Activated naive CD8-positive, alpha-beta T cell treated with anti-CD3 and anti-CD28 coated beads for 36 hours (primary cell): ENCODE measurements around the gene REX1BD. TPM values are rescaled to one million over a fixed set of nuclear protein-coding genes. Genes with fewer than 3 reads are reported as not detected.

Experiments
- DNase-seq: peaks from one replicate; pipeline ENCODE4 v3.0.0; 2021
- H3K27ac Mint-ChIP-seq: one replicate; pipeline ENCODE4 v1.8.0; 2022; ENCODE audit warnings: mild to moderate bottlenecking, moderate library complexity, mixed read lengths
- H3K27me3 Mint-ChIP-seq: one replicate; pipeline ENCODE4 v1.8.0; 2022; ENCODE audit warnings: mild to moderate bottlenecking, mixed read lengths
- H3K36me3 Mint-ChIP-seq: one replicate; pipeline ENCODE4 v1.8.0; 2021; ENCODE audit warnings: mild to moderate bottlenecking, mixed read lengths
- H3K4me1 Mint-ChIP-seq: one replicate; pipeline ENCODE4 v1.8.0; 2021; ENCODE audit warnings: mixed read lengths
- H3K4me3 Mint-ChIP-seq: one replicate; pipeline ENCODE4 v1.8.0; 2022; ENCODE audit warnings: mild to moderate bottlenecking, moderate library complexity, mixed read lengths
- H3K9me3 Mint-ChIP-seq: one replicate; pipeline ENCODE4 v1.8.0; 2022; ENCODE audit warnings: mixed read lengths
- total RNA-seq, 2 experiments: library from RNA; stranded (reverse); gene quantifications; one replicate each; pipeline ENCODE4 v1.2.3, GENCODE V29; 2021

REX1BD gene
- total RNA-seq, 2 experiments from 2014 or later = 71.6 to 74.7 TPM

DNA sequence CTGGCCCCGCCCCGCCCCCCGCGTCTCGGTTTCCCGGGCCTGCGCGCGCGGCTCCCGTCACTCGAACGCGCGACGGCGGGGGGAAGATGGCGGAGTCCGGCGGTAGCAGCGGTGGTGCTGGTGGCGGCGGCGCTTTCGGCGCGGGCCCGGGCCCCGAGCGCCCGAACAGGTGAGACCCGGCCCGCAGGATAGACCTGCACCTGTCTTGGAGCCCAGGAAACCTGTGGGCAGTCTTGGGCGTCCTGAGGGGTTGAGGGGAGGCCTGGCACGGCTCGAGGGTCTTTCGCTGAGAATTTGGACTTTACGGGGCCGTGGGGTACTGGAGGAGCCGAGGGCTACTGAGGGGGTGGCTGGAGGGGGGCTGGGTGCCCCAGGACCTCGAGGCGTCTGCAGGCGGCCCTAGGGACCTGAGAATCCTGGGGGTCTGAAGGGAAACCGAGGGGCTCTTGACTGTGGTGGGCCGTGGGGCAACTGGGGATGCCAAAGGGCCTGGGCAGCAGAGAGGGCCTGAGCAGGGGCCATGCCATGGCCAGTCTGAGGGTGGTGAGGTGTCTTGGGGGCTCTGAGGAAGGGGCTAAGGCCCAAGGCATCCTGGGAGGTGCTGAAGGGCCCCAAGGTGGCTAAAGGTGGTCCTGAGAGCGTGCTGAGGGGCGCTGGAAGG, 48.5 kb downstream of the REX1BD start, which contains the start of gene KLHL26:
TSS of gene KLHL26 (plus strand) at position 60 of the 661 bp plus-strand sequence. CDS start at position 87, 27 bp downstream.
- Mint-ChIP-seq H3K36me3 (no peaks in the 10 kb centered on the region), H3K4me3 (peak within 1 kb of the TSS; percentile 89), H3K4me1 (peaks cover 18% of the 10 kb centered on the region), H3K27me3 (no peaks in the 10 kb centered on the region), H3K27ac (peak within 1 kb of the TSS; percentile 89), H3K9me3 (no peaks in the 10 kb centered on the region)
- no peak for DNase-seq

DNA sequence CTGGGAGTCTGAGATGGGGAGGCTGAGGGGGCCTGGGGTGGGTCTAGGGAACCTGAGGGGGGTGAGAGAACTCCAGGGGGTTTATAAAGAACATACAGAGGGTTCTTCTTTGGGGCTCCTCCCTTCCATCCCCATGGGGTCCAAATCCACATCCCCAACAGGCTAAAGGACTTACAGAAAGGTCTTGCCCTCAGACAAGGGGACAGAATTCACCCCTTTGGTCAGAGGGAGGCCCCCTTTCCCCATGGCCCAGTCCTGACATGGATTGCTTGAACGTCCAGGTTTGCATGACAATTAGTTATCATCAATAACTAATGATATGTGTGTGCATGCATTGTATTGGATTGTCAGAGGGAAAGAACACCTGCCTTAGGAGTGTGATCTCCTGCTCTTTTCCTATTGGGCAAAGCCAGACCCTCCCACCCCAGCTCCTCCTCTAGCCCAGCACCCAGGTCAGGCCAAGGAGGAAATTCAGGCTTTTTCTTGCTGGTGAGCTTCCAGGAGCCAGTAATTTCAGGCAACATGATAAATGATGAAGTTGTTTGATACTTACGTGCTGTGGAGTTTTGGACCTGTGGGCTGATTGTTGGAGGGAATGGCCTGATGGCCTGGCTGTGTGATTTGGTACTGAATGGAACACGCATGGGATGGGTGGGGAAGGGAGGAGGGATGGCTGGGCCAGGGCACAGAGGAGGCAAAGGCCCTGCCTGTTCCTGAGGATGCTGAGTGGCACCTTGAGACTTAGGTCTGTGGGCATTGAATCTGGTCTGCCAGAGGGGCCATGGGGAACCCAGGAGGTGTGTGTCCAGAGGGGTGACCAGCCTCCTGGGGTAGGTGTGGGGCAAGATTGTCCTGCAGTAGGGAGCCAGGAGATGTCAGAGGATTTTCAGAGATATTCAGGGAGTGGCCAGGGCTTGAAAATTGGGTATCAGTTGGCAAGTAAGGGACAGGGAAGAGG, 49.4 kb downstream of the REX1BD start:
- peak overlapping the region; percentile 89 for H3K4me3 Mint-ChIP-seq
- no peak for DNase-seq
- no peaks in the 10 kb centered on the region for H3K27me3 Mint-ChIP-seq
- H3K9me3 Mint-ChIP-seq = no peaks in the 10 kb centered on the region
- peak overlapping the region; percentile 3 for H3K27ac Mint-ChIP-seq
- H3K36me3 Mint-ChIP-seq = no peaks in the 10 kb centered on the region
- peaks cover 18% of the 10 kb centered on the region for H3K4me1 Mint-ChIP-seq

DNA sequence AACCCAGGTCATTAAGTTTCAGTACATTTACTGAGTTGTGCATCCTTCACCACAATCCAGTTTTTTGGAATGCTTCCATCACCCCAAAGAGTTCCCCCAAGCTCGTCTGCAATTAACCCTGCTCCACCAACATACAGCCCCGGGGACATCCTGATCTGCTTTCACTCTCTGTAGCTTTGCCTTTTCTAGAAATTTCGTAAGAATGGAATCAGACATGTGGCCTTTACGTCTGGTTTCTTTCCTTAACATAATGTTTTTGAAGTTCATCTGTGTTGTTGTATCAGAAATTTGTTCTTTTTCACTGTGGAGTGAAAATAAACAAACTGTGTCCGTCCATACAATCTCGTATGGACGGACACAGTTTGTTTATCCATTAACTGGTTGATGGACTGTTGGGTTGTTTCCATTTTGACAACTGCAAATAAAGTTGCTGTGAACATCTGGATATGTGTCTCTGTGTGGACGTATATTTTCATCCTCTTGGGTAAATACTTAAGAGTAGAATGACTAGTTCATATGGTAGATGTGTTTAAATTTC, 51.2 kb downstream of the REX1BD start:
- H3K27me3 Mint-ChIP-seq = no peaks in the 10 kb centered on the region
- no peak for DNase-seq
- no peaks in the 10 kb centered on the region for H3K9me3 Mint-ChIP-seq
- H3K4me3 Mint-ChIP-seq = no peak overlapping the region
- H3K36me3 Mint-ChIP-seq = peaks cover 6% of the 10 kb centered on the region
- peaks cover 23% of the 10 kb centered on the region for H3K4me1 Mint-ChIP-seq
- no peak overlapping the region for H3K27ac Mint-ChIP-seq

Other genes starting within 250 kb of the REX1BD start
- 10 to 100 TPM; 15.7 to 17.8 TPM for gene PGPEP1, start 248.2 kb upstream of the REX1BD start, total RNA-seq
- not detected for gene GDF15, start 202.6 kb upstream of the REX1BD start, total RNA-seq
- not detected for gene LRRC25, start 191.2 kb upstream of the REX1BD start, total RNA-seq
- 100 to 1,000 TPM in 1 of 2 experiments, 10 to 100 TPM in 1; 96.1 to 101 TPM for gene SSBP4, start 169.4 kb upstream of the REX1BD start, total RNA-seq
- 10 to 100 TPM; 29.6 to 32.7 TPM for gene ISYNA1, start 150.7 kb upstream of the REX1BD start, total RNA-seq
- 10 to 100 TPM; 20.0 to 21.0 TPM for gene ELL, start 66.7 kb upstream of the REX1BD start, total RNA-seq
- gene FKBP8, start 45.2 kb upstream of the REX1BD start, total RNA-seq = 100 to 1,000 TPM; 168 to 170 TPM
- gene KXD1, start 30.9 kb upstream of the REX1BD start, total RNA-seq = 100 to 1,000 TPM; 116 to 124 TPM
- gene UBA52, start 16.9 kb upstream of the REX1BD start, total RNA-seq = 1,000 to 10,000 TPM; 1,816 to 1,826 TPM
- not detected for gene CRLF1, start 18.0 kb downstream of the REX1BD start, total RNA-seq
- not detected for gene TMEM59L, start 24.1 kb downstream of the REX1BD start, total RNA-seq
- gene KLHL26, start 48.2 kb downstream of the REX1BD start, total RNA-seq = 10 to 100 TPM; 15.8 to 16.1 TPM
- 1 to 10 TPM; 5.1 TPM for gene CRTC1, start 94.9 kb downstream of the REX1BD start, total RNA-seq
- not detected for gene COMP, start 202.5 kb downstream of the REX1BD start, total RNA-seq
- gene UPF1, start 243.2 kb downstream of the REX1BD start, total RNA-seq = 10 to 100 TPM; 78.9 to 84.6 TPM